ENCODE data around the gene EHMT1.
A peak's percentile ranks its signal among the peaks of the same experiment; 100 is the strongest.

Gene EHMT1

DNA sequence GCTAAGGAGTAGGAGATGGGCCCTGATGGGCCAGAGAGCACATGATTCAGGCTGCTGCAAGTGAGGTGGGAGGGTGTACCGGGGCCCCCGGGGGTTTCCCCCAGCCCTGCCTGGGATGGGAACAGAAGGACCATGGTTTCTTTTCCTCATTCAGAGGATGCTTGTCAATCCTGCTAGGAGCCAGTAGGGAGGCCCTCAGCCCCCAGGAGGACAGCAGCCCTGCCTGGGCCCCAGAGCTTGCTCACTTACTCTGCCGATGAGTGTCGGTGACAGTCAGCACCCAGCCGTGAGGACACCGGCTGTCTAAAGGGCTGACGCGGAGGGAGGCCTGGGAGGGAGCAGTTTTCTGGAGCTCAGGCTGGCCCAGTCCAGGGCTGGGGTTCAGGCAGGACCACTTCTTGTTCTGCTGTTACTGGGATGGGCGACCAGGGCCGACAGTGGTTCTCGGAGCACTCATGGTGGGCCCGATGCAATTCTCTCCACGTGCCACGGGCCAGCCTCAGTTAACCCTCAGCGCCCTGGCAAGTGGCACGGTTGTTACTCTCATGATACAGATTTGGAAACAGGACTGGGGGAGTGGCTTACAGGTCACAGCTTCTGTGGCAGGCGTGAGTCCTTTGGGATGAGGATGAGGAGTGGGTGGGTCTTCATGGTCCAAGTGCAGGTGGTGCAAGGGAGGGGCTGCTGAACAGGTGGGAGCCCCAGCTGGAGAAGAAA lies 11.5 kb upstream of the EHMT1 start:
- TF ChIP-seq, protein P1, sequence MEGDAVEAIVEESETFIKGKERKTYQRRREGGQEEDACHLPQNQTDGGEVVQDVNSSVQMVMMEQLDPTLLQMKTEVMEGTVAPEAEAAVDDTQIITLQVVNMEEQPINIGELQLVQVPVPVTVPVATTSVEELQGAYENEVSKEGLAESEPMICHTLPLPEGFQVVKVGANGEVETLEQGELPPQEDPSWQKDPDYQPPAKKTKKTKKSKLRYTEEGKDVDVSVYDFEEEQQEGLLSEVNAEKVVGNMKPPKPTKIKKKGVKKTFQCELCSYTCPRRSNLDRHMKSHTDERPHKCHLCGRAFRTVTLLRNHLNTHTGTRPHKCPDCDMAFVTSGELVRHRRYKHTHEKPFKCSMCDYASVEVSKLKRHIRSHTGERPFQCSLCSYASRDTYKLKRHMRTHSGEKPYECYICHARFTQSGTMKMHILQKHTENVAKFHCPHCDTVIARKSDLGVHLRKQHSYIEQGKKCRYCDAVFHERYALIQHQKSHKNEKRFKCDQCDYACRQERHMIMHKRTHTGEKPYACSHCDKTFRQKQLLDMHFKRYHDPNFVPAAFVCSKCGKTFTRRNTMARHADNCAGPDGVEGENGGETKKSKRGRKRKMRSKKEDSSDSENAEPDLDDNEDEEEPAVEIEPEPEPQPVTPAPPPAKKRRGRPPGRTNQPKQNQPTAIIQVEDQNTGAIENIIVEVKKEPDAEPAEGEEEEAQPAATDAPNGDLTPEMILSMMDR (IDR thresholded peaks at IDR 0.05; ENCODE audit: low read depth, low read length, missing control alignments), result no peak
- no peak for DNase-seq (ENCODE audit: extremely low read depth, low read depth)
- H3K4me3 ChIP-seq (replicated peaks; ENCODE audit: low read depth, low read length), result peak overlapping the region; percentile 49; the same call in 1 of the 2 replicates

- no peak overlapping the region for H3K4me3 ChIP-seq (replicated peaks; ENCODE audit: low read depth, low read length)
- DNase-seq (ENCODE audit: extremely low read depth, low read depth), result no peak
- TF ChIP-seq, protein P1 (IDR thresholded peaks at IDR 0.05; ENCODE audit: low read depth, low read length, missing control alignments), result no peak
These were observed 7.9 kb upstream of the EHMT1 start for GRCh38 chr9:137610944-137611343.

- no peak overlapping the region for H3K4me3 ChIP-seq (replicated peaks; ENCODE audit: low read depth, low read length)
- TF ChIP-seq, protein P1 (IDR thresholded peaks at IDR 0.05; ENCODE audit: low read depth, low read length, missing control alignments), result no peak
- DNase-seq (ENCODE audit: extremely low read depth, low read depth), result no peak
These were observed 6.9 kb upstream of the EHMT1 start for GRCh38 chr9:137611623-137612609.

- DNase-seq (ENCODE audit: extremely low read depth, low read depth), result no peak
- TF ChIP-seq, protein P1 (IDR thresholded peaks at IDR 0.05; ENCODE audit: low read depth, low read length, missing control alignments), result no peak
- H3K4me3 ChIP-seq (replicated peaks; ENCODE audit: low read depth, low read length), result no peak overlapping the region
These were observed 6.1 kb upstream of the EHMT1 start for GRCh38 chr9:137612741-137613142.

GRCh38 chr9:137613259-137613658 lies 5.5 kb upstream of the EHMT1 start:
- DNase-seq (ENCODE audit: extremely low read depth, low read depth), result no peak
- no peak overlapping the region for H3K4me3 ChIP-seq (replicated peaks; ENCODE audit: low read depth, low read length)
- TF ChIP-seq, protein P1 (IDR thresholded peaks at IDR 0.05; ENCODE audit: low read depth, low read length, missing control alignments), result no peak

DNA sequence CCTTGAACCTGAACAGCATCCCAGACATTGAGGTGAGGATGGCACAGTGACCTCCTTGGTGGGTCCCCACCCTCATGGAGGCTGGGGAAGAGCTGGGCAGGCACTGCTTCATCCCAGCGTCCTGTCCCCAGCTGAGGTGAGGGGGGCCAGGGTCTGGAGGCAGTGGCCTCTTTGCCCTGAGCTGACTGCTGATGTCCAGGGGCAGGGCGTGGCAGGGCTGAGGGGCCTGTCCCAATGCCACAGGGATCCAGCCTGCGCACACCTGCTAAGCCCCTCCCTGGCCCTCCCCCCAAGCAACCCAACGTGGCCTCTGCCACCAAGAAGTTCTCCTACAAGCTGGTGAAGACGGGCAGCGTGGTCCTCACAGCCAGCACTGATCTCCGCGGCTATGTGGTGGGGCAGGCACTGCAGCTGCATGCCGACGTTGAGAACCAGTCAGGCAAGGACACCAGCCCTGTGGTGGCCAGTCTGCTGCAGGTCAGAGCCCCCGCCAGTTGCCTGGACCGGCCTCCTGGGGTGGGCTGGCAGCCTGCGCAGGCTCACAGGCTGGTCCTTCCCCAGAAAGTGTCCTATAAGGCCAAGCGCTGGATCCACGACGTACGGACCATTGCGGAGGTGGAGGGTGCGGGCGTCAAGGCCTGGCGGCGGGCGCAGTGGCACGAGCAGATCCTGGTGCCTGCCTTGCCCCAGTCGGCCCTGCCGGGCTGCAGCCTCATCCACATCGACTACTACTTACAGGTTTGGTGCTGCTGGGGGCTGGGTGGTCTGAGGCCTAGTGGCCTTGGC lies 4.9 kb upstream of the EHMT1 start:
- DNase-seq (ENCODE audit: extremely low read depth, low read depth), result no peak
- TF ChIP-seq, protein P1 (IDR thresholded peaks at IDR 0.05; ENCODE audit: low read depth, low read length, missing control alignments), result no peak
- no peak overlapping the region for H3K4me3 ChIP-seq (replicated peaks; ENCODE audit: low read depth, low read length)

Measured in HFF-Myc (cell line).